Measurements from ENCODE around the gene GSG1L. TPM values are rescaled to one million over a fixed set of nuclear protein-coding genes. Genes with fewer than 3 reads are reported as not detected.

The GSG1L gene
- total RNA-seq, 4 donors from 2014 or later: not detected

- no peak for ATAC-seq (ENCODE audit: low FRiP score)
Measured at GRCh38 chr16:27829975-27830374, 233.5 kb downstream of the GSG1L start.

GRCh38 chr16:27828671-27829070 is 234.8 kb downstream of the GSG1L start:
- TF ChIP-seq CTCF (IDR thresholded peaks at IDR 0.05): no peak
- ATAC-seq (ENCODE audit: low FRiP score): no peak
- DNase-seq (ENCODE audit: low spot score): no peak

More at GRCh38 chr16:27829975-27830374, 233.5 kb downstream of the GSG1L start:
- TF ChIP-seq CTCF (IDR thresholded peaks at IDR 0.05): no peak
- no peak for DNase-seq (ENCODE audit: low spot score)

GRCh38 chr16:27827765-27828164 is 235.7 kb downstream of the GSG1L start:
- no peak for DNase-seq (ENCODE audit: low spot score)
- ATAC-seq (ENCODE audit: low FRiP score): no peak
- no peak for TF ChIP-seq CTCF (IDR thresholded peaks at IDR 0.05)

- ATAC-seq (ENCODE audit: low FRiP score) (no peak), DNase-seq (ENCODE audit: low spot score) (no peak)
- TF ChIP-seq CTCF (IDR thresholded peaks at IDR 0.05): no peak
Measured at GRCh38 chr16:27826893-27827289, 236.6 kb downstream of the GSG1L start.

GRCh38 chr16:27826081-27826892 is 237.2 kb downstream of the GSG1L start:
- DNase-seq (ENCODE audit: low spot score): no peak
- no peak for TF ChIP-seq CTCF (IDR thresholded peaks at IDR 0.05)
- ATAC-seq (ENCODE audit: low FRiP score): no peak

- no peak for TF ChIP-seq CTCF (IDR thresholded peaks at IDR 0.05)
- DNase-seq (ENCODE audit: low spot score): no peak
- ATAC-seq (ENCODE audit: low FRiP score): no peak
Measured at GRCh38 chr16:27824786-27825185, 238.7 kb downstream of the GSG1L start.

GRCh38 chr16:27824006-27824405 is 239.5 kb downstream of the GSG1L start:
- TF ChIP-seq CTCF (IDR thresholded peaks at IDR 0.05): no peak
- no peak for DNase-seq (ENCODE audit: low spot score)
- ATAC-seq (ENCODE audit: low FRiP score): no peak

Data from omental fat pad (tissue), 4 donors.